HFFc6 (cell line): ENCODE results near the gene WNT9A. TPM values are rescaled to one million over a fixed set of nuclear protein-coding genes. Genes with fewer than 3 reads are reported as not detected.

Experiments
- DNase-seq: peaks from one replicate; pipeline ENCODE4 v3.0.0-alpha.2; 2018
- H3K27ac Mint-ChIP-seq: 2 replicates; pipeline ENCODE4 v1.8.0; 2020; ENCODE audit warnings: mild to moderate bottlenecking, mixed read lengths
- H3K27me3 Mint-ChIP-seq: 2 replicates; pipeline ENCODE4 v1.8.0; 2021; ENCODE audit warnings: mild to moderate bottlenecking, moderate library complexity, mixed read lengths; ENCODE audit not compliant: insufficient read depth
- H3K36me3 Mint-ChIP-seq: 2 replicates; pipeline ENCODE4 v1.8.0; 2021; ENCODE audit warnings: low read depth, mixed read lengths
- H3K4me1 Mint-ChIP-seq: 2 replicates; pipeline ENCODE4 v1.8.0; 2020; ENCODE audit warnings: low read depth, mixed read lengths
- H3K4me3 Mint-ChIP-seq: 2 replicates; pipeline ENCODE4 v1.8.0; 2020; ENCODE audit warnings: mild to moderate bottlenecking, moderate library complexity, mixed read lengths
- H3K9me3 Mint-ChIP-seq: 2 replicates; pipeline ENCODE4 v1.8.0; 2020; ENCODE audit warnings: mild to moderate bottlenecking, mixed read lengths
- CTCF ChIP-seq: fragments of 200-600 bp; sonication (generic); IDR thresholded peaks from 2 replicates; pipeline ENCODE4 v1.5.0; 2021; ENCODE audit warnings: antibody characterized with exemption, mild to moderate bottlenecking
- total RNA-seq, 6 experiments: library from RNA; stranded (reverse); fragmentation: NEBNext Ultra II Directional; extraction: Animal tissue kit (Norgen Biotek cat#: 25700); gene quantifications; 2 replicates in 1 of 6; 3 replicates in 5 of 6; pipeline ENCODE4 v1.2.3, GENCODE V29; 2021

Gene WNT9A
- total RNA-seq, 6 experiments from 2014 or later: 0.17 to 0.67 (median 0.57) TPM

- H3K36me3 Mint-ChIP-seq: no peaks in the 10 kb centered on the region
- H3K27ac Mint-ChIP-seq: no peak overlapping the region
- no peak for TF ChIP-seq CTCF
- no peaks in the 10 kb centered on the region for H3K9me3 Mint-ChIP-seq
- no peak for DNase-seq
- peaks cover 5% of the 10 kb centered on the region; the same call in 1 of the 2 replicates for H3K4me1 Mint-ChIP-seq
- H3K27me3 Mint-ChIP-seq: peaks cover 4% of the 10 kb centered on the region
- no peak overlapping the region for H3K4me3 Mint-ChIP-seq
These were observed 59.9 kb downstream of the WNT9A start for GRCh38 chr1:227887697-227888403.

DNA sequence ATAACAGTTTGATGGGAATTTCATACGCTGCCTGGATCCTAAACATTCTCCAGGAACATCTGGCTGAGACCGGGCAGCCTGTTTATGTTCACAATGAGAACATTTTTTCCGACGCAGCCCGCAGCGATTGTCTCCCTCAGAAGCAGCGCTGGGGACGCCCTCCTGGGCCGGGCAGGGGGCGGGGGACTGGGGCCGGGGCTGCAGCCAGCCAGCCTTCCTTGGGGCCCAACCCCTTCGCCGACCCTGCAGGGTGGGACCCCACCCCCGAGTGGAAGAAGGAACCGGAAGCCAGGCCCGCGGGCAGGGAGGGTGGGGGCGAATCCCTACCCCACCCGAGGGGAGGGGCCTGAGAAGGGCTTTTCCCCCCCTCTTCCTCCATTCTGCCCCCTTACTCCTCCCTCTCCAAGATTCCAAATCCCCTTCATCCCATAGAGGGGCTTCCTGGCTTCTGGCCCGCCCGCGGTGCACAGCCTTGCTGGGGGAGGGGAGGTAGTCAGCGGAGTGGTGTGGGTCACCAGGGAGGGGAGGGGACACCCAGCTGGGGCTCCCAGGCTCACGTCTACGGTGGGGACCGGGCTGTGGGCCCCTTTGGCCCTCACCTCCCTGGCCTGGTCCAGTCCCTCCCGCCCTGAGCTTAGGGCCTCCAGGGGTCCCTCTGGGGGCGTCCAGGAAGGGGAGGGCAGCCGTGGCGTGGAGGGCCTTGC lies 60.6 kb downstream of the WNT9A start:
- H3K4me3 Mint-ChIP-seq: no peak overlapping the region
- TF ChIP-seq CTCF: no peak
- H3K36me3 Mint-ChIP-seq: no peaks in the 10 kb centered on the region
- H3K27ac Mint-ChIP-seq: no peak overlapping the region
- H3K27me3 Mint-ChIP-seq: peaks cover 4% of the 10 kb centered on the region
- no peaks in the 10 kb centered on the region for H3K9me3 Mint-ChIP-seq
- no peak for DNase-seq
- peaks cover 5% of the 10 kb centered on the region; the same call in 1 of the 2 replicates for H3K4me1 Mint-ChIP-seq

DNA sequence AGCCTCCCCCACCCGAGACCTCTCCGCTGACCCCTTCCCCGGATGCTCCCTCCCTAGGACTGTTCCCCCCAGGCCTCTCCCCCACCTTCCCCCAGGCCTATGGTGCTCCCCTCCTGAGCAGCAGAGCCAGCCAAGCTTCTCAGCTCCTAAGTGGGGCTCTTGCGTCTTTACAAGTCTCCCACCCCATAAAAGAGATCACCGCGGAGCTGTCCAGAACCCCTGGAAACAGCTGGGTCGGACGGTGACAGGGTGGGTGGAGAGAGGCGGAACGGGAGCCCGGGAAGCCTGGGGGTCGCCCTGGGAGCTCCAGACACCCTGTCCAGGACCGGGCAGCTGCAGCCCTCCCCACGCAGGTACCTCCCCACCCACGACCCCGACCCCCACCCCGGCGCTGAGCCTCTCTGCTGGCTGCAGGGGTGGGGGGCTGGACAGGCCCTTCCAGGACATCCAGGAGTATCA lies 61.2 kb downstream of the WNT9A start:
- Mint-ChIP-seq H3K9me3 (no peaks in the 10 kb centered on the region), H3K36me3 (no peaks in the 10 kb centered on the region), H3K4me1 (peaks cover 5% of the 10 kb centered on the region; the same call in 1 of the 2 replicates), H3K27ac (no peak overlapping the region), H3K27me3 (peaks cover 5% of the 10 kb centered on the region), H3K4me3 (no peak overlapping the region)
- no peak for DNase-seq
- no peak for TF ChIP-seq CTCF

DNA sequence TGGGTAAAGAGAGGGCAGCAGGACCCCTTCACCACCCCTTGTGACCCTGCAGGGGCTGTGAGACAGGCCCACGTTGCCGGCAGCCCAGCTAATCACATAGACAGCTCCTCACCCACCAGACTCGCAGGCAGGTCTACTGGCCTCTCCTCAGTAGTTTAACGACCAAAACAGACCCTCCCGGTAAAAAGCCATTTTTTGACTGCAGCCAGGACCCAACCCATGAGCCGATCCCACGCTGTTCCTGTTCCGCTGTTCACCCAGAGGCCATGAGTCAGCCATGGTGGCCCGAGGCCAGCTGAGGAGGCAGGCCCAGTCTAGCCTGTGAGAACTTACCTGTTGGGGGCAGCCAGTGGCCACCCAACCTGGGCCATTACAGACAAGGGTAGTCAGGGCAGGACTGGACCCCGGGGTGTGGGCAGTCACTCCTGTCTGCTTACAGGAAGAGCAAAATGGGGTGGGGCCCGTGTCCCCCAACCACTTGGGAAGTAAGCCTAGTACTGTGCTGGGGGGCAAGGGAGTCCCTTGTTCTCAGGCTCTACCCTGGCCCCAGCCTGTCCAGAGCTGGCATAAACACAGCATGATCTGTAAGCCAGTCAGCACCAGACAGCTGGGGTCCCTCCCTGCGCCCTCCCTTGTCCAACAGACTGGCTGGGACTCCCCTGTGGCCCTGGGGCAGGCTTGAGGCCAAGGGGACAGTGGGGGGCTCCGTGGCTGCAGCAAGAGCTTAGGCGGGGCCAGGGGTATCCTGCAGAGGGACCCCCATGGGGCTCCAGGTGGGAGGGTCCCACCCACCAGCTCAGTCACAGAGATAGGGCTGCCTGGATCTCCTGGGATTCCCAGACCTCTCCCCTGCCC lies 61.9 kb downstream of the WNT9A start:
- Mint-ChIP-seq H3K9me3 (no peaks in the 10 kb centered on the region), H3K4me1 (peaks cover 5% of the 10 kb centered on the region; the same call in 1 of the 2 replicates), H3K27me3 (peaks cover 4% of the 10 kb centered on the region), H3K36me3 (no peaks in the 10 kb centered on the region), H3K4me3 (no peak overlapping the region), H3K27ac (no peak overlapping the region)
- peak; percentile 29 for DNase-seq
- TF ChIP-seq CTCF: no peak

- H3K36me3 Mint-ChIP-seq: no peaks in the 10 kb centered on the region
- DNase-seq: no peak
- no peaks in the 10 kb centered on the region for H3K9me3 Mint-ChIP-seq
- H3K27ac Mint-ChIP-seq: no peak overlapping the region
- peaks cover 5% of the 10 kb centered on the region; the same call in 1 of the 2 replicates for H3K4me1 Mint-ChIP-seq
- H3K27me3 Mint-ChIP-seq: peaks cover 4% of the 10 kb centered on the region
- no peak overlapping the region for H3K4me3 Mint-ChIP-seq
- no peak for TF ChIP-seq CTCF
These were observed 62.5 kb downstream of the WNT9A start for GRCh38 chr1:227885135-227885647.
